HUES64 (cell line): ENCODE results near the gene RAB33B.

Experiments
- H3K27ac ChIP-seq: 2 replicates; pipeline ENCODE4 v1.7.0; 2013; ENCODE audit warnings: low read depth, low read length, inconsistent platforms
- H3K27me3 ChIP-seq: 2 replicates; pipeline ENCODE4 v1.6.1; 2013; ENCODE audit warnings: mild to moderate bottlenecking, low read length; ENCODE audit not compliant: insufficient read depth
- H3K36me3 ChIP-seq: 2 replicates; pipeline ENCODE4 v1.6.1; 2013; ENCODE audit warnings: mild to moderate bottlenecking, low read length; ENCODE audit not compliant: insufficient read depth
- H3K4me1 ChIP-seq: 2 replicates; pipeline ENCODE4 v1.6.1; 2013; ENCODE audit warnings: mild to moderate bottlenecking, low read length, moderate library complexity; ENCODE audit not compliant: insufficient read depth
- H3K4me3 ChIP-seq: 2 replicates; pipeline ENCODE4 v1.5.1; 2013; ENCODE audit warnings: mild to moderate bottlenecking, low read length, moderate library complexity
- H3K9ac ChIP-seq: 2 replicates; pipeline ENCODE4 v1.6.1; 2013; ENCODE audit warnings: mild to moderate bottlenecking, low read depth, low read length
- H3K9me3 ChIP-seq: 2 replicates; pipeline ENCODE4 v1.6.1; 2013; ENCODE audit warnings: low read depth, low read length; ENCODE audit not compliant: insufficient read depth
- WGBS: fragments of 150-250, 120-280 bp; methylation state at CpG from one replicate; pipeline ENCODE4 v1.1.7; 2013; ENCODE audit warnings: missing lambda C conversion rate; 5-methylcytosine and 5-hydroxymethylcytosine counted together

RAB33B gene

DNA sequence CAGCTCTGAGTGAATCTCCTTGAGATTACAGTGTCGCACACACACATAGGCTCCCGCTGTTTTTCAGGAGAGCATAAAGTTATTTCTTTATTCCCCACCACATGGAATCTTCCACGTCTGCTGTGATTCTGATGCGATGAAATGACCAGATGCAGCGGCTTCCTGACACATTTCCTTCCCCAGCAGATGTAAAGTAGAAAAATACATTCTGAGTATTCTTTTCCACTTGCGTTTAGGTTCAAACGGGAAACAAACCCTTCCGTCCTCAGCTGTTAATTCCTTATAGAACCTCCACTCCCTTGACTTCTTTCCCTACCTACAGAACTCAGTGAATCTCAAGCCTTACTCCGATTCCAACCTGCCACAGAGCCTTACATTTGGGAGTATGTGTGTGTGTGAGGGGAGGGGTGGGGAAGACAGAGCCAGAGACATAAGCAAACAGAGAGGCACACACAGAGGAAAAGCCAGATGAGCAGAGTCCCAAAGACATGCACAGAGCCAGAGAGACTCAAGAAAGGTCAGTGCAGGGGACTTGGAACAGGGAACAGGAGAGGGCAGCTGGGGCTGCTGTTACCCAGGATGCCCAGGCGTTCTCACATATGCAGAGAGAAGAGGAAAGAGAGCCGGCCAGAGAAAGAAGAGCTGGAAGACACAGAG is 54.8 kb downstream of the RAB33B start:
- no peak overlapping the region for H3K9ac ChIP-seq
- no peaks in the 10 kb centered on the region for H3K27me3 ChIP-seq
- H3K4me3 ChIP-seq, result no peak overlapping the region
- no peaks in the 10 kb centered on the region; the same call in 1 of the 2 replicates for H3K4me1 ChIP-seq
- no peaks in the 10 kb centered on the region for H3K9me3 ChIP-seq
- H3K36me3 ChIP-seq, result no peaks in the 10 kb centered on the region
- WGBS, result 93% methylated on average over 11 of the region's 11 CpGs
- H3K27ac ChIP-seq, result no peak overlapping the region

DNA sequence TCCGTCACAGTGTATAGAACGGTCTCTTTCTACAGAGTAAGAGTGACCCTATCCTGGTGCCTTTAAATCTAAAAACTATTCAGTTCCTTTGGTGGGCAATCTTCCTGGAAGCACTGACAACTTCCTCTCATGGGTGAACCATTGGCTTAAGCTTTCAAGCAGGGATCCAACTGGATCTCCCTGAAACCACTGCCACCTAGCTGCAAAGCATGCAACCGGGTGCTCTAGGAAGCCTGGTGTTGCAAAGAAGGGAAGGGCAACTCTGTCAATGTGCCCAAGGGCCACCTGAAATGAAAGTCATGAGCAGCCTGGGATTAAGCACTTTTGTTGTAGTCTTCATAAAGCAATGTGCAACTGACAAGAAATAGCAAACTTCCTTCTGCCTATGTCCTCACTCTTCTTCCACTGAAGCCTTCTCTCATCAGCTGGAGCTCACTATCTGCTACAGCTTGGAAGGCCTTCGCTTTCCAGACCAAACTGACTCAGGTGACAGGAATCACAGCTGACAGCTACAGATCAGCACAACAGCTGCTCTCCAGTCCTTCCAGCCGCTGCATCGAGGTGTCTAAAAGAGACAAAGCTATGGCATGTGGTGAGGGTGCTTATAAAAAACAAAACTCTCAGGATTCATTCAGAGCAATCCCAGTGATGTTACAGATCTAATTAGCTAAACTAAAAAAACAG is 55.9 kb downstream of the RAB33B start:
- no peaks in the 10 kb centered on the region for H3K36me3 ChIP-seq
- no peak overlapping the region for H3K4me3 ChIP-seq
- H3K9ac ChIP-seq, result no peak overlapping the region
- no peaks in the 10 kb centered on the region for H3K27me3 ChIP-seq
- 83% methylated on average over 6 of the region's 6 CpGs for WGBS
- no peaks in the 10 kb centered on the region for H3K9me3 ChIP-seq
- H3K4me1 ChIP-seq, result no peaks in the 10 kb centered on the region; the same call in 1 of the 2 replicates
- H3K27ac ChIP-seq, result no peak overlapping the region

DNA sequence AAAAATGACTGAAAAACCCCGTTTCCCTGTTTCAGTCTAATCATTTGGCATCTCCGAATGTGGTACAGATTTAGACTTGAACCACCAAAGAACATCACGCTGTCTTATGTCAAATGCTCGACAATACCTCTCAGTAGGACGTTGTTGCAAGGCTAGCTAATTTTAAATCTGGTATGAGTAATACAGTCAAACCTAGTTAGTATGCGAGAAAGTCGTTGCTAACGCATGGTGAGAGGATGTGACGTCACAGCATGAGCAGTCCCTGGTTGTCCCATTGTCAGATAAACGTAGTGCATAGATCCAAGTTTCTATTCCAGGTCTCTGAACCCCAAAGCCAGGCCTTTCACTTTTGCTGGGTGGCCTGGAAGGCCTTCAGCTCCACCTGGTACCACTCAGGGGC is 57.4 kb downstream of the RAB33B start:
- Histone ChIP-seq H3K27me3 (no peaks in the 10 kb centered on the region), H3K36me3 (no peaks in the 10 kb centered on the region), H3K9ac (no peak overlapping the region), H3K4me3 (no peak overlapping the region), H3K9me3 (no peaks in the 10 kb centered on the region), H3K4me1 (no peaks in the 10 kb centered on the region; the same call in 1 of the 2 replicates), H3K27ac (no peak overlapping the region)
- 85% methylated on average over 10 of the region's 10 CpGs for WGBS

DNA sequence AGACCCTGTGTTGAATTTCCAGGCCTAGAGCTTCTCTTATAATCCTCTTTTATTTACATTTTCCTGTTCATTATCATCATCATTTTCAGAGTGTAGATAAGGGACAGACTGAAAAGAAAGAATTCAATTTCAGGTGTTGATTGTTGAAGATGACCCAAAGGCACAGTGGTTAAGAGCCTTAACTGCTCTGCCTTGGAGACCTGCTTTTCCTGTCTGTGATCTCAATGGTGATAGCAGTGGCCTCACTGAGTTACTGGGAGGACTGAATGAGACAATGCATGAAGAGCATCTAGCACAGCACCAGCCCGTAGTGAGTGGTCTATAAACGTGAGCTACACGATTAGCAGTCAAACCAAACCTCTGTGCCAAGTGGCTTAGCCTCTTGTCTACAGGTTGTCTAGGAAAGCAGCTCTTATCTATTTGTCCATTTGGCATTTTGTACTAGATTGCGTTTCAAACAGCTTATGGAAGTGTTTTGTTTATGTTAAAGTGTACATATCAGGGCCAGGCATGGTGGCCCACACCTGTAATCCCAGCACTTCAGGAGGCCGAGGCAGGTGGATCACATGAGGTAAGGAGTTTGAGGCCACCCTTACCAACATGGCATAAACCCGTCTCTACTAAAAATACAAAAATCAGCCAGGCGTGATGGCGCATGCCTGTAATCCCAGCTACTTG is 60.6 kb downstream of the RAB33B start:
- H3K27ac ChIP-seq, result no peak overlapping the region
- no peak overlapping the region for H3K4me3 ChIP-seq
- no peaks in the 10 kb centered on the region for H3K27me3 ChIP-seq
- WGBS, result 96% methylated on average over 8 of the region's 8 CpGs
- peaks cover 4% of the 10 kb centered on the region; the same call in 1 of the 2 replicates for H3K36me3 ChIP-seq
- H3K9ac ChIP-seq, result no peak overlapping the region
- no peaks in the 10 kb centered on the region for H3K4me1 ChIP-seq
- H3K9me3 ChIP-seq, result no peaks in the 10 kb centered on the region

DNA sequence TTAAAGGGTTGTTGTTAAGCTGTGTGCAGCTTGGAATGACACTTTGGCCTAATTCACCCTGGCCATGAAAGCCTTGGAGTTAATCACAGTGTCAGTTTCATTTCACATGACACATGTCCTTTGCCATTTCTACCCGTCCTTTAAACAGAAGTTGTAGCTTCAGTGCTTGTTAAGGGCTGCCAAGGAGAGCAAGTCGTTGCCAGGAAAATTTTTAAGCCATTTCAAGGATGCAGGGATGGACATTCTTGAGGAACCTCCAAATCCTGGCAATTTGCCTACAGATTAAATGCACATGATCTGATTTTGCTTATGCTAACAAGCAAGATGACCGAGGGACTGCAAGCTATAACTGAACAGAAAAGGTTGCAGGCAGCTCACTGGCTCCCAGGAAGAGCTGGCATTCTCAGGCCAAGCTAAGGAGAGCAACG is 61.6 kb downstream of the RAB33B start:
- Histone ChIP-seq H3K36me3 (peaks cover 4% of the 10 kb centered on the region; the same call in 1 of the 2 replicates), H3K4me1 (no peaks in the 10 kb centered on the region), H3K4me3 (no peak overlapping the region), H3K27ac (no peak overlapping the region), H3K27me3 (no peaks in the 10 kb centered on the region), H3K9me3 (no peaks in the 10 kb centered on the region), H3K9ac (no peak overlapping the region)
- 89% methylated on average over 4 of the region's 4 CpGs for WGBS

DNA sequence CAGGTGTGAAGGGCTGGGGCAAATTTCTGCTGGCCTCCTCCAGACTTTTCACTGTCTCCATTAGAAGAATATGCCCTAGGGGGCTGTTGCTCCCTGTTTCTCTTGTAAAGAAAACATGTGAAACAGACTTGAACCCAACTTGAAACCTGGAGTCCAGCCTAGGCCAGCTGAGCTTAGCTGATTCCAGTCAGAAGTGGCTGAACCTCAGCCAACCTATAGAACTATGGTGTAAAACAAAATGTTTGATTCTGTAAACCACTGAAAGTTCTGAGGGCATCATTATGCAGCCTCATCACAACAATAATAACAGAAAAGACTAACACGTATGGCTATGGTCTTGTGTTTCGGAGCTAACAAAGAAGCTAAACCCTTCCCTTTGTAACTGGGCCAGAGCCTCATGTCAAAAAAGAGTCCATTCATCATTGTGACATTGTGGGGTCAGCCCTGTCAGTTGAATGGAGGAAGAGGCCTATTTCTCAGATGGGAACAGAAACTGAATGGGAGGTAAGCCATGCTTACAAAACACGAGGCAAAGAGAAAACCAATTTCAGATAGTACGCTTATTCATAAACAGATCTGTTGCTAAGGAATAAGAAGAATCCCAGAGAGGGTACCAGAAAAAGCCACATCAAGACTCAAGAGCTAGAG is 68.0 kb downstream of the RAB33B start:
- no peak overlapping the region for H3K27ac ChIP-seq
- H3K4me1 ChIP-seq, result no peaks in the 10 kb centered on the region
- 95% methylated on average over 4 of the region's 4 CpGs for WGBS
- no peaks in the 10 kb centered on the region for H3K9me3 ChIP-seq
- no peak overlapping the region for H3K9ac ChIP-seq
- H3K36me3 ChIP-seq, result peaks cover 4% of the 10 kb centered on the region; the same call in 1 of the 2 replicates
- no peaks in the 10 kb centered on the region for H3K27me3 ChIP-seq
- no peak overlapping the region for H3K4me3 ChIP-seq

DNA sequence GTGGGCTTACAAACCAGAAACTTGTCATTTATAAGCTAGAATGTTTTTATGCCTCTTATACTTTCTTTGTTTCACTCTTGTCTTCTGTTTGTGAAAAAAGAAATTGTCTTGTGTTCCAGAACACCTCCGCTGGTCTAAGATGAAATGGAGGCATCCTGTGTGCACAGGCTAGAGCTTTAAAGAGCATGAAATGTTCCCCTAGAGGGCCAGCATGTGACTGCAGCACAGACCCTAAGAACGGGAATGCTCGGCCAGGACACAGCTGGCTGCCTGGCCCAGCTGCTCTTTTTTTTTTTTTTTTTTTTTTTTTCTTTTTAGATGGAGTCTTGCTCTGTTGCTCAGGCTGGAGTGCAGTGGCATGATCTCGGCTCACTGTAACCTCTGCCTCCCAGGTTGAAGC is 68.5 kb downstream of the RAB33B start:
- no peak overlapping the region for H3K4me3 ChIP-seq
- no peaks in the 10 kb centered on the region for H3K27me3 ChIP-seq
- no peaks in the 10 kb centered on the region for H3K4me1 ChIP-seq
- no peak overlapping the region for H3K9ac ChIP-seq
- WGBS, result 84% methylated on average over 4 of the region's 4 CpGs
- H3K36me3 ChIP-seq, result peaks cover 4% of the 10 kb centered on the region; the same call in 1 of the 2 replicates
- H3K9me3 ChIP-seq, result no peaks in the 10 kb centered on the region
- H3K27ac ChIP-seq, result no peak overlapping the region

DNA sequence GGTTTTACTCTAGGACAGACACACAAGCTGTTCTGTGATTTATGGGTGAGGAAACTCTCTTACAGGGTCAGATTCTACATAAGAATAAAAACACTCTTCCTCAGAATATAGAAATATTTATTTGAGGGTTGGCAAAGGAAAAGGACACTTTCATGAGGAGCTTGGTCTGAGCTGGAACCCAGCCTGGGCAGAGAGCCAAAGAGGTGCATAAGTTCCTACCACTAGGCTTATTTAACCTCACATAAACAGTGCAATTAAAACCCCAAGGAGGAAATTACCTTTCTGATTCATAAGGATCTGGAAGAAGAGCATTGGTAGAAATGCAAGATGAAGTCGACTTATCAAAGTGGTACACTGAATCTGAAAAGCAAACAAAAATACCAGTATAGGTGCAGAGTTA is 69.2 kb downstream of the RAB33B start:
- 89% methylated on average over 1 of the region's 1 CpG for WGBS

DNA sequence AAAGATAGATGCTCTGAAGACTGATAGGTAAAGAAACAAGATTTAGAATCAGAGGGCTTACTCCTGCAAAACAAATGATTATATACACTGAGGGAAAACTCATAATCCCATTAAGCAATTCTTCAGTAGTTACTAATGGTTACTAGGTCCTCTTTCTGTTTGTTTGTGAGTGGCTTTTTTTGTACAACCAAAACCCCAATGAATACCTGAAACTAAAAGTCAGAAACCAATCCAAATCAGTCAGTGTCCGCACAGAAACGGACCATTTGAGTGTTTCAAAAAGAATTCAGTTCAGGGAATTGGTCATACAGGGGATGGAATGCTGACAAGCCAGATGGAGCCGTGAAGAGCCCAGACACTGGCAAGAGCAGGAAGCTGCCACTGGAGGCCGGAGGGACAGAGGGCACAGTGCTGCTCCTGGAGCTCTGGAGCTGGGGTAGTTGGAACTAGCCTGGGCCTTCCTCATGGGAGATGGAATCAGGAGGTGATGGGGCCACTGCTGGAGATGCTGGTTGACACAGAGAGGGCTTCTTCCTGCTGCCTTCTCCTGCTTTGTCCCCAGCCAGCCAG is 70.2 kb downstream of the RAB33B start:
- no peak overlapping the region for H3K27ac ChIP-seq
- no peak overlapping the region for H3K9ac ChIP-seq
- H3K9me3 ChIP-seq, result no peaks in the 10 kb centered on the region
- peaks cover 7% of the 10 kb centered on the region; the same call in 1 of the 2 replicates for H3K36me3 ChIP-seq
- no peaks in the 10 kb centered on the region for H3K4me1 ChIP-seq
- H3K4me3 ChIP-seq, result no peak overlapping the region
- WGBS, result 89% methylated on average over 4 of the region's 4 CpGs
- H3K27me3 ChIP-seq, result no peaks in the 10 kb centered on the region

More for the DNA sequence above, 69.2 kb downstream of the RAB33B start:
- Histone ChIP-seq H3K36me3 (0 out of 2 replicates have a peak, but pooled peaks cover 3% of the 10 kb centered on the region), H3K4me3 (no peak overlapping the region), H3K4me1 (no peaks in the 10 kb centered on the region), H3K9ac (no peak overlapping the region), H3K27me3 (no peaks in the 10 kb centered on the region), H3K9me3 (no peaks in the 10 kb centered on the region), H3K27ac (no peak overlapping the region)

DNA sequence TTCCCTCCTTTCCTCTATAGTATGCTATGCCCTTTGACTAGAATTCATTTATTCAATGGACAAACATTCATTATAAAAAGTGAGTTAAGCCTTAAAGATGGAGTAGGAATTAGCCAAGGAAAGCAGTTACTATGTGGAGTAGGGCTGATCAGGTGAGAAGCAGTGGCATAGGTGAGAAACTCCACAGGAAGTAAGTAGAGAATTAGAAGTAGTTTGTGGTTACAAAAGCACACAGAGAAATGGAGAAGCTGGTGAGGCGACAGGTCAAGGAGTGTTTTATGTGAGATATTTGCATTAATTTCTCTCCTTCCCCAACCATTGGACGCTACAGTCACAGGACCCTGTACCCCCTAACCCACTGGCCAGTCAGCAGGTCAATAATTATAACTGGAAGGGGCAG is 71.5 kb downstream of the RAB33B start:
- Histone ChIP-seq H3K27me3 (no peaks in the 10 kb centered on the region), H3K9me3 (no peaks in the 10 kb centered on the region), H3K36me3 (peaks cover 7% of the 10 kb centered on the region; the same call in 1 of the 2 replicates), H3K9ac (no peak overlapping the region), H3K27ac (no peak overlapping the region), H3K4me1 (no peaks in the 10 kb centered on the region), H3K4me3 (no peak overlapping the region)
- WGBS, result no CpG with 5 or more reads among the region's 2 CpGs
